ENCODE measurements around the gene BROX.
A peak's percentile ranks its signal among the peaks of the same experiment; 100 is the strongest.
"Not testable (repeated sequence)": the region's sequence is repeated elsewhere in the genome, so short reads cannot be mapped to it uniquely, and the experiment has no call there.

Gene BROX

DNA sequence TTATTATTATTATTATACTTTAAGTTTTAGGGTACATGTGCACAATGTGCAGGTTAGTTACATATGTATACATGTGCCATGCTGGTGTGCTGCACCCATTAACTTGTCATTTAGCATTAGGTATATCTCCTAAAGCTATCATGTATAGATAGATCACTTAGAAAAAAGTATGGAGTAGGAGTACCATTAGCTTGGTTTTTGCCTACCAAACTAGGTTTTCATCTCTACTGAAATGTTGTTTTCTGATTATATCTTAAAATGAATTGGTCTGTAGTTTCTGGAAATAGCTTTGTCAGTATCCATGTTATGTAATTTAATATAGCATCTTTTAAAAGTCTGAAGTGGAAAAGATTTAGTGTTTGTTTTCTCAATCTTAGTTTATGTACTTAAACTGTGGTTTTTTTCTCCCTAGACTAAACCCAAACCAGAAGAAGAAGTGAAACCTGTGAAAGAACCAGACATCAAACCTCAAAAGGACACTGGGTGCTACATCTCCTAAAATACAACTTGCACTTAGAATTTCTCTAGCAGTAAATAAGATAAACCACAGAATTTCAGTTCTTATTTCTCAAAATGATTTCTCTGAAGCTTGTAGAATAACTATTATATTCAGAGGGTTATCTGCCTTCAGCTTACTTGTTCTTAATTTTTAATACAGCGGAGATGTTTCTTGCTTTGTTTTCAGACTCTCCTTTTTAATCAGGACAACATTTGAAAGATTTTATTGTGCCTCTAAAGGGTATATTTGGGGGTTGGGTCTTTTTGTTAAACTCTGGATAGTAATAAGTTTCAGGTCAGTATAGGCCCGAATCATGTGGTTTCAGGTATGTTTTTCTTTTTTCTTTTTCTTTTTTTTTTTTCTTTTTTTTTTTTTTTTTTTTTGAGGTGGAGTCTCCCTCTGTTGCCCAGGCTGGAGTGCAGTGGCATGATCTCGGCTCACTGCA, 20.1 kb downstream of the BROX start:
- DNase-seq (ENCODE audit: low read depth, low spot score), result no peak

DNA sequence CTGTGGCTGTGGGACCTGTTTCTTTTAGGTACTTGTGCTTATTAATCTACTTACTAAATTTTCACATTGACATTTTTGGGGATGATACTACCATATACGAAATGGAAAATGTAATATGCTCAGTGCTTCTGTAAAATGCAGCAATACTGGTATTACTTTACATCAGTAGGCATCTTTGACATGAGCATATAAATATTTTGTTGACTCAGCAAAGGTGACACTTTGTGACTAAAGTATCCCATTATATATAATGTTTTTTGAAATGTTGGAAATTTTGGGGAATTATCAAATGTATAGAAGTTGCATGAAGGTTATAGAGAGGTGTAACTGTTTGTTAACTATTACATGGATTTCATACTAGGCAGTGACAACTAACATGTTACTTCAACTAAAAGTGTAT, 22.4 kb downstream of the BROX start:
- no peak for DNase-seq (ENCODE audit: low read depth, low spot score)

DNA sequence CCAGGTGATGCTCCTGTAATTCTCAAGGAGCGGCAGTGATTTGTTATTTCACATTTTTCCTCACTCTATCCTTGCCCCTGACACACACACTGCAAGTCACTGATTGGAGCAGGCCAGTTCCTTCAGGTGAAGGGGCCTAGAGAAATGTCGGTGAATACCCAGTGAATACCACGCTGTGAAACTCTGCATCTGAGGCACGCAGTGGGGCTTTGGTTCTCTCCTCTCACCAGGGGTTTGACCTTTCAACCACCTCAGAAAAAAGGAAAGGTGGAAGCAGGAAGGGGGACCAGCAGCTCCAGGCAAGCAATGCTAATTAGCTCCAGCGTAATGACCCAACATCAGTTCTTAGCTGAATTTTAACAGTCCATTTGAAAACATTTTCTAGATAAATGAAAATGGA, 24.1 kb downstream of the BROX start:
- DNase-seq (ENCODE audit: low read depth, low spot score), result peak; percentile 71

DNA sequence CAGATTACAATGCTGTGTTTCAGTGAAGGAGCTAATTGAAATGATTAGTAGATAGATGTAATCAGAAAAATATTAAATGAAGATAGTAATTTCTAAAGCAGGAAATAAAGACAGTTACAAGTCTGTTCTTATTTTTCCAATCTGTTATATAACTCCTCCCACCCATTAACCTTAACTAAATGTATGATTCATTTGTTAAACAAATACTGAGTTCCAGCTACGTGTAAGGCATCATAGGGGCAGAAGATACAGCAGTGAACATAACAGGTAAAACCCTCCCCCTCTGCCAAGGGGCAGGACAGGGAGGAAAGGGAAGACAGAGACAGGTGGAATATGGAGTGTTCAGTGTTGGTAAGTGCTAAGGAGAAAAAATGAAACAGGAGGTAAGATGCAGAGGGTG, 24.6 kb downstream of the BROX start, which contains the start of gene FAM177B:
FAM177B (plus strand) TSS at position 231 of the 400 bp plus-strand sequence. CDS start 9,344 bp downstream, outside the sequence.
- no peak for DNase-seq (ENCODE audit: low read depth, low spot score)

DNA sequence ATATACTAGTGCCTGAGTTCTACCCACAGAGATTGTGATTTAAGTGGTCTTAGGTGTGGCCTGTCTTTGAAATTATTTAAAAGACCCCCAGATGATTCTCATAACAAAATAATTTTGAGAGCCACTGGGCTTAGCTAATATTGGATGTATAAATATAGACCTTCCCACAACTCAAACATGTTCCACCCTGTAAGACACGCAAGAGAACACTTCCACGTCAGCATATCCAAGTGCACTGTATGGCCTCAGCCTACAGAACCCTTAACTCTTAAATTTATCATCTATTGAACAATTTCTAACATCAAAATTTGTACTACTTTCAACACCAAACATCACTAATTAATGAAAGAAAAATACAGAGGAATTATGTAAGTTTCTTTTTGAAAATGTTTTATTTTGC, 27.1 kb downstream of the BROX start:
- no peak for DNase-seq (ENCODE audit: low read depth, low spot score)

DNA sequence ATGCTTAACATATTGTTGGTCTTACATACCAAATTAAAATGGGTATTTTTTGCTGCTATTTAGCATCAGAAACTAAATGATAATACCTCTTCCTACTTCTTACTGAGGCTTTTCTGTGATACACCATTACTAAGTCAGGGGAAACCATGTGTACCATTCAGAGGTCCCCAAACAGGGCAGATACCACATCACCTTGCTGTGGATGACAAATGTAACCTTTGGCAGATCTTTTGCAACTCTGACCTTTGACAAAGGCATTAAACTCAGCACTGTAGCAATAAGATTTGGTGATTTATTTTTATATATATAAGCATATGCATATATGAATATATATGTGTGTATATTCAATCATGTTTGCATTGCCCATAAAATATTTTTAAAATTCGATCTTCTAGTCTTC, 27.6 kb downstream of the BROX start:
- no peak for DNase-seq (ENCODE audit: low read depth, low spot score)

DNA sequence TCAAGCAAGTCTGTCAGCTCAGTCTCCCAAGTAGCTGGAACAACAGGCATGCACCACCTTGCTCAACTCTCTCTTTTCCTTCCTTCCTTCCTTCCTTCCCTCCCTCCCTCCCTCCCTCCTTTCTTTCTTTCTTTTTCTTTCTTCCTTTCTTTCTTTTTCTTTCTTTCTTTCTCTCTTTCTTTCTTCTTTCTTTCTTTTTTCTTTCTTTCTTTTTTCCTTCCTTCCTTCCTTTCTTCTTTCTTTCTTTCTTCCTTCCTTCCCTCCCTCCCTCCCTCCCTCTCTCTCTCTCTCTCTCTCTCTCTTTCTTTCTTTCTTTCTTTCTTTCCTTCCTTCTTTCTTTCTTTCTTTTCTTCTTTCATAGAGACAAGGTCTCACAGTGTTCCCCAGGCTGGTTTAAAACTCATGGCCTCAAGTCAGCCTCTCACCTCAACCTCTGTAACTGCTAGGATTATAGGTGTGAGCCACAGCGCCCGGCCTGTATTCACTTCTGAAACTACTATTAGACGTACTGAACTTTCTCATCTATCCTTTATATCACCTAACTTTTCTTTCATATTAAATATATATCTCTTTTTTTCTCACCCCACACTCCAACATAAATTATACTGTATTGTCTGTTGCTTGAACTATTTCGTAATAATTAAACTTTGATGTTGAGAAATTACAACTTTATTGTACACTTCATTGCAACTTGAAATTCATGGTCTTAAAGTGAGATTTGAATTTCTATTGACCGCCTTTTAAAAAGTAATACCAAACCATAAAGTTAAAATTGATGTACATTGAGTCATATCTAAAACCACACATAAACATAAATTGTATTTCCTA, 29.5 kb downstream of the BROX start:
- not testable (repeated sequence) for DNase-seq (ENCODE audit: low read depth, low spot score)

DNA sequence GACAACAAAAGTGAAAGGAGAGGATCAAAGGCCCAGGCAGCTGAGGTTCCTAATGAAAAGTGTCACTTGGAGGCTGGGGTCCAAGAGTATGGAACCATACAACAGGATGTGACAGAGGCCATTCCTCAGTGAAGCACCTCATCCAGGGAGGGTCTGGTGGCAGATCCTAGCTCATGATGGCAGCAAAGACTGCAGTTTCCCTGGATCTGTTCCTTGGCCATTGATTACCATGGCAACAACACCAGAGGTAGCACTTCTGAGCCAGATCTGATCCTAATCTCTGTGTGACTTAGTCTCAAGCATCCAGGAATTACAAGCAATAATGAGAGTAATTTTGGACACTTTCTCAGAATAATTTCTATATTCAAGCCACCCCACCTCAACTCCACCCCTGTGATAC, 37.6 kb downstream of the BROX start:
- DNase-seq (ENCODE audit: low read depth, low spot score), result peak; percentile 33

DNA sequence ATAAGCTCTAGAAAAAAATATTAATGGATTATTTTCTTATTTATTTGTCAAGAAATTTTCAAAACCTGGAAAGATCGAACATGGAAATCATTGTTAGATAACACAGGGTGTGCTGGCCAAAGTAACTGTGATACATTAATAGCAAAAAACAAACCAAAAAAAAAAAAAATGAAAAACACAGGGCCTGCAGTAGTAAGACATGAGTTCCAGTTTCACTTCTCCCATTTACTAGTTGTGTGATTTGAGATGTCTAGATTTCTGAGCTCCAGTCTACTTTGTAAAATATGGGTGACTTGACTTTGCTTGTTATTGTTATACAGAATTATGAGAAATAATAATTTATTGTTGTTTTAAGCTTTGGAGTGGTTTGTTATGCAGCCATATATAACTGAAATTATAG, 38.3 kb downstream of the BROX start:
- no peak for DNase-seq (ENCODE audit: low read depth, low spot score)

DNA sequence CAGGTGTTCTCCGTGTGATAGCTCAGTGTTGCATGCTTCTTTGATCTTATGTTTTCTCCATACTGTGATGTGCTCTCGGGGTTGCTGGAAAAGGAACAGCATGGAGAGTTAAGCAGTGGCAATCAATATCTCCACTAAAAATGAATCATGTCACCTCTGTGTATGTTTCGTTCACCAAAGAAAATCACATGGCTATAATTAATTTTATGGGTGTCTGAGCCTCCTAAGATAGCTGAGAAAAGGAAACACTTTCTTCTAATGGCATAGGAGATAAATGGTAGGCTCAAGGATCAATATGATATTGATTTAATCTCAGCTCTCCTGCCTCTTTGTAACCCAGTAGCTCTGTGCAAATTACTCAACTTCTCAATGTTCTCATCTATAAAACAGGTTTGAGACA, 38.9 kb downstream of the BROX start:
- DNase-seq (ENCODE audit: low read depth, low spot score), result no peak

DNA sequence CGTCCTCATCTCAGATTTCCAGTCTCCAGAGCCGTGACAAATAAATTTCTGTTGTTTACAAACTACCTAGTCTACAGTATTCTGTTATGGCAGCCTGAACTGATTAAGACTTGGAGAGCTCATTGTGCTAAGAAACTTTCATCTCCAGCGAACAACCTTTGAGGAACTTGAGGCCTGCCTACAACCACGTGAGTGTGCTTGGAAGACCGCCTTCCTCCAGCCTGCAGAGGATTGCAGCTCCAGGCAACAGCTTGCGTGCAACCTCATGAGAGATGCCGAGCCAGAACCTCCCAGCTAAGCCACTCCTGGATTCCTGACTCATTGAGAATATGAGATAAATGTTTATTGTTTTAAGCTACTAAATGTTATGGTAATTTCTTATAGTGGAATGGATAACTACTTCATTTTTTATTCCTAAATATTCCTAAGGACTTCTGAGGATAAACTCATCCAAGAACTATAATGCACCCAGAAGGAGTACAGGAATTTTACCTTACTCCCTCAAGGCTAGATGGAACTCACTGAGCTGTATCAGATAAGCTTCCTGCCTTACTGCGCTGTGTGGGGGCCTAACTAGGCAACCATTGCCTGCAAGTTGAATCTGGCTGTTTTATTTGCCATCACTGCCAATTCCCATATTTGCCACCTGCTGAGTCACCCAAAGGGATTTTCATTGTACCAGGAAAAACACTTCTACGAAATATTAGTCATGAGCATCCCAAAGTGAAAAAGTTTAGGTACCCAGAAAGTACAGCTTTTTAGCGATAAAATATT, 42.2 kb downstream of the BROX start:
- DNase-seq (ENCODE audit: low read depth, low spot score), result no peak

DNA sequence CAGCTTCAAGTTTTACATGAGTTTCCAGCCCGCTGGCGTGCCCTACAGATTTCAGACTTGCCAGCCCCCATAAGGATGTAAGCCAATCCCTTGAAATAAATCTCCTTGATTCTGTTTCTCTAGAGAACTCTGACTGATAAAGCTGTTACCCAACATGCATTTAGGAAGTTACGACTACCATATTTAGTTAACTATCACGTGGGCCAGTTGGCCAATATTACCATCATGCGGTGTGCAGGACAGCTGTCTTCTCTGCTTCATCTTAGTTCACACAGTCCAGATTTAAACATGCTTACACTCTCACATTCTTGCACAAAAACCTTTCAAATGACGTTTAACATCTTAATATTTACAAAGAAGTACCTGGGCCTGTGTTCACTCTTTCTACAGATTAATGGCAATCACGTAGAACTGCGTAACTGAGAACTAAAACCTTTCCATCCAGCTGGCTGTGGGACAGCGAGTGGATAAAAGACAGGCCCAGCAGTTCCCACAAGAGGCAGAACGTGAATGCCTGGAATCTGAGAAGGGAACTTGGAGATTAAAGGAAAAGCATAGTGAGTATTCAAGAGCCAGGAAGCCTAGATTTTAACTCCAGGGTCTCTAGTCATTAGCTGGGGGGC, 45.4 kb downstream of the BROX start:
- DNase-seq (ENCODE audit: low read depth, low spot score), result no peak

DNA sequence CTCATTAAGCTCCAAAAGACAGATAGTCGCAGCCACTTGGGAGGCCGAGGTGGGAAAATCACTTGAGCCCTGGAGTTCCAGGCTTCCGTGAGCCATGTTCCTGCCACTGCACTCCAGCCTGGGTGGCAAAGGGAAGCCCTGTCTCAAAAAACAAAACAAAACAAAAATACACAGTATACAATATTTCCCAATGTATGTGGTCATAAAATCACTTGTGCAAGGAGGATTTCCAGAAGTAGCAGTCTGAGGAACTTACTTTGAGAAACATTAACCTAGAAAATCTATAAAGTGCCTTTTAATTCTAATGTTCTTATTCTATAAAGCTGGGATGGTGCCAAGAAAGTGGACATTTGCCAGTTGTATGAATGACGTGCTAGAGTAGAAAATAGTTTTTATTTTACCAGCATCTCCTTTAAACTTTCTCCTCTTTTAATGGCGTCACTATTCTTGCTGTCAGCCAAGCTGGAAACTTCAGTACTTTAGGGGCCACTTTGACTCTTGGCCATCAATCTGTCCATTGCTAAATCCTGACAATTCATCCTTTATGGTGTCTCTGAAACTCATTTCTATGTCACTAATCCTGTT, 47.2 kb downstream of the BROX start:
- DNase-seq (ENCODE audit: low read depth, low spot score), result no peak

DNA sequence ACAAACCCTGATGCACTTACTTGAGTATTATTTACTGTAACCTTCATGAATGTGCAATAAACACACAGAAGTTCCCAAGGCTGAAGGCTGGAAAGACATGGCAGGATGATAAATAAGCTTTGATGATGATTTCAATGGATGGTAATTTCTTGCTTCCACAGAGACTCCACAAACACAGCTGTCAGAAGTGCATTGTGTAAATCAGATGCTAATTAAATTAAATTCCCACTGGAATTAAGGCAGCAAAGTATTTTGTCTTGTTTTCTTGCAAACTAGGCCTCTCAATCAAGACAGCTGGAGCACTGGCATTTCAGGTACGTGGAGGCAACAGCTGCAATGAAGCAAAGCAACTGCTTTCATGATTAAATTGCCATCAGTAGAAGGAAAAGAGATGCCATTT, 48.7 kb downstream of the BROX start:
- no peak for DNase-seq (ENCODE audit: low read depth, low spot score)

DNA sequence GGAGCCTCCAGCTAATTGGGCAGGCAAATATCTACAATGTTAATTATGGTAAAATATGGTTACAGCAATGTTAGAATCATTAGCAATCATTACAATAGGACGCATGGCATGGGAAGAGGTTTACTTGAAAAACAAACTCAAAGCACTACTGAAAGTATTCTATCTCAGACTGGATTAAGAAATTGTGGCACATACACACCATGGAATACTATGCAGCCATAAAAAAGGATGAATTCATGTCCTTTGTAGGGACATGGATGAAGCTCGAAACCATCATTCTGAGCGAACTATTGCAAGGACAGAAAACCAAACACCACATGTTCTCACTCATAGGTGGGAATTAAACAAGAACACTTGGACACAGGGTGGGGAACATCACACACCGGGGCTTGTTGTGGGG, 49.8 kb downstream of the BROX start:
- DNase-seq (ENCODE audit: low read depth, low spot score), result not testable (repeated sequence)

DNA sequence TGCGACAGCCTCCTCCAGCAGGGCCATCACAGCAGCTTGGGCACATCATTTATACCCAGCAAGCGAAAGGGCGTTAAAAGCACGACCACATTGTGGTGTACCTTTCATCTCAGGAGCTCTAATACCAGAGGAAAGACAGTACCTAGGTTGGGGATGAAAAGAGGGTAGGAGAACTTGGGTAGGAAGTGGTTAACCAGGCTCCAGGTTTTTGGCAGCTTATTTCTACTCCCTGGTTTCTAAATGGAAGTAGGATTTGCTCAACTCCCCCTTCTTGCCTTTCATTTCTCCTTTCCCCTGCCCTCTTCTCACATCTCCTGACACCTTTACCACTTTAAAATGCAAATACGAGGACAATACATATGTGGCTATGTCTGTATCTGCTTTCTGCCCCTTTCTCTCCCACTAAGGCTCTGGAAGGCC, 54.8 kb downstream of the BROX start:
- DNase-seq (ENCODE audit: low read depth, low spot score), result no peak

DNA sequence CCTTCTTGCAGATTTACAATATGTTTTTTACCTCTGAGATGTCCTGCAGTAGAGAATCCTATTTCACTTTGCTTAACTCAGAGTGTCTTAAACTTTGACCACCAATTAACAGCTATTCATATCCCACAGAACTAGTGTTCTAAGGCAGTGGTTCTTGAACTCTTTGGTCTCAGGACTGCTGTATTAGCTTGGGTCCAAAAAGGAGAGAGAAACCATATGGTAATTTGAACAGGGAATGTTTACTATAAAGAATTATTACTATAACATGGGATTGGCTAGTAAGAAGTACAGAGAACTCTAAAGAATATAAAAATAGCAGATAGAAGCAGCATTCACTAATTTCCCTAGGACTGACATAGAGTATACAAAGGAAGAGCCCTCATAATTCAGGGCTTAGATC, 56.2 kb downstream of the BROX start:
- DNase-seq (ENCODE audit: low read depth, low spot score), result no peak

DNA sequence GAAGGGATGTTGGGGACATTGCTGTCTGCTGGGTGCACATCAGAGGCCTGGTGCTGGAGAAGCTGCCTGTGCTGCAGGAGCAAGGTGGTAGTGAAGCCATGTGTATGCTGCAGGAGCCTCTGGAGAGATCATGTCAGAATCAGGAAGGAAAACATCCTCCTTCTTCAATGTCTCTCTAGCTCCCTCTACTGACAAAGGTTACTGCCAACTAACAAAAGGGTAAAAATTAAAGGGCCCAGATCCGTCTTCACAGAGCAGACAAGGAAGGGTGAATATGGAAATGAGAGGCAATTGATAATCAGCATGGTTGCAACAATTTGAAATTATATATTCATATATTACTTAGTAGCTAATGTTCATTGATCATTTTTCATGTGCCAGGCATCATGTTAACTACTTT, 56.8 kb downstream of the BROX start:
- DNase-seq (ENCODE audit: low read depth, low spot score), result no peak

DNA sequence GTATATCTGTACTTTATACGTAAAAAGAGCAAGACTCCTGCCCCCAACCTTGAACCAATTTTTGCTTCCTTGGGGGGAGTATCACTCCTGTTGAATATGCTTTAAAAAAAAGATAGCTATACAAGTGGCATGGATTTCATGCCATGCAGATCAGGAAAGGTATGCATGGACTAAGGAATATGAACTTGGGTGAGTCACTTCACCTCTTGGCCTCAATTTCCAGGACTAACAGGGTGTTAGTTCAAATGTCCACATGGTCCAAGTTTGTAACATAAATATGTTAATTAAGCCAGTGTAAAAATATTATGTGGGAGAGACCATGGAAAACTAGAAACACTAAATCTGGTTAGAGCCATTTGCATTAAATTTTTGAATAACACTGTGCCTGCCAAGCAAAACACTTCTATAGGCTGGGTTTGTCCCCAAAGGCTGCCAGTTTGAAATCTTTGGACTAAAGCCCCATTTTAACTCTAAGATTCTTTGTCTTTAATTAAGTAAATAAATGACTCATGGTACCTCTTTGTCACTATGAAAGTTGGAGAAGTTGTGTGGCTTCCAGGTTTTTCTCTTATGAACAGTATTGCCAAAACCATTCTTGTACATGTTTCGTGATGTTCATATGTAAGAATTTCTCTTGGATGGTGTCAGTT, 57.7 kb downstream of the BROX start:
- DNase-seq (ENCODE audit: low read depth, low spot score), result no peak

DNA sequence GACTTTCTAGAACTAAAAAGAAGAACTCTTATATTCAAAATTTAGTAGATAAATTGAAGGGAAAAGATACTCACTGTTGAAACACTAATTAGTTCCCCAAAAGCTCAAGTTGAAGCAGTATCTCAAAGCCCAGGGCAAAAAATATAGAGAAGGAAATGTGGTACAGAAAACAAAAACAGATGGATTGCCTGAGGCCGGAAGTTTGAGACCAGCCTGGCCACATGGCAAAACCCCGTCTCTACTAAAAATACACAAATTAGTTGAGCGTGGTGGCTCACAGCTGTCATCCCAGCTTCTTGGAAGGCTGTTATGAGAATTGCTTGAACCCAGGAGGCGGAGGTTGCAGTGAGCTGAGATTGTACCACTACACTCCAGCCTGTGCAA, 60.6 kb downstream of the BROX start:
- no peak for DNase-seq (ENCODE audit: low read depth, low spot score)

DNA sequence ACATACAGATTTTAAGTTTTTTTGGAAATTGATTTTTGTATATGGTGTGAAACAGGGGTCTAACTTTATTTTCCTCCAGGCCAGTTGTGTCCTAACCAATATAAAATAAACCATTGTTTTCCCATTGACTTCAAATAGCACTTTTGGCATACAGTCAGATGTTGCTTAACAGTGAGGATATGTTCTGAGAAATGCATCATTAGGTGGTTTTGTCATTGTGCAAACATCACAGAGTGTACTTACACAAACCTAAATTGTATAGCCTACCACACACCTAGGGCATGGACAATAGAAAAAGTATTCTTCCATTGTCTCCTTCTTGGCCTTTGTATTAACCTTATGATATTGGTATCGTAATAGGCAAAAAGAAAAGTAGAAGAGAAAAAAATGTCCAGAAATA, 65.1 kb downstream of the BROX start:
- no peak for DNase-seq (ENCODE audit: low read depth, low spot score)

All from ELF-1 (cell line).